ENCODE measurements around the gene SPA17. TPM values are rescaled to one million over a fixed set of nuclear protein-coding genes. Genes with fewer than 3 reads are reported as not detected.

Gene SPA17
- polyA plus RNA-seq, 3 donors, result 2.3 to 5.5 (median 2.8) TPM

- no peak overlapping the region for H3K27ac ChIP-seq (ENCODE audit: low read depth, low read length)
- WGBS, 3 donors, result 32 to 42% (median 33%) methylated on average over 7 of the region's 7 CpGs
Measured at GRCh38 chr11:124717421-124717785, 43.7 kb downstream of the SPA17 start.

GRCh38 chr11:124717786-124718651, 44.3 kb downstream of the SPA17 start:
- no peak overlapping the region for H3K27ac ChIP-seq (ENCODE audit: low read depth, low read length)
- 0 to 1% (median 1%) methylated on average over 39 to 45 of the region's 45 CpGs for WGBS, 3 donors

- no peak overlapping the region for H3K27ac ChIP-seq (ENCODE audit: low read depth, low read length)
- 21 to 62% (median 52%) methylated on average over 14 of the region's 14 CpGs for WGBS, 3 donors
Measured at GRCh38 chr11:124718801-124719200, 45.1 kb downstream of the SPA17 start.

GRCh38 chr11:124719534-124719933, 45.8 kb downstream of the SPA17 start:
- no peak overlapping the region for H3K27ac ChIP-seq (ENCODE audit: low read depth, low read length)
- 34 to 68% (median 67%) methylated on average over 2 of the region's 2 CpGs for WGBS, 3 donors

GRCh38 chr11:124722176-124722575, 48.5 kb downstream of the SPA17 start:
- WGBS, 3 donors, result 34 to 51% (median 47%) methylated on average over 6 of the region's 6 CpGs
- H3K27ac ChIP-seq (ENCODE audit: low read depth, low read length), result no peak overlapping the region

- 33 to 41% (median 40%) methylated on average over 14 of the region's 14 CpGs for WGBS, 3 donors
- no peak overlapping the region for H3K27ac ChIP-seq (ENCODE audit: low read depth, low read length)
Measured at GRCh38 chr11:124724979-124725718, 51.4 kb downstream of the SPA17 start.

GRCh38 chr11:124725719-124726105, 52.0 kb downstream of the SPA17 start:
- WGBS, 3 donors, result 7 to 51% (median 13%) methylated on average over 6 of the region's 6 CpGs
- H3K27ac ChIP-seq (ENCODE audit: low read depth, low read length), result no peak overlapping the region

GRCh38 chr11:124727474-124727873, 53.8 kb downstream of the SPA17 start:
- H3K27ac ChIP-seq (ENCODE audit: low read depth, low read length), result no peak overlapping the region
- 76 to 81% (median 81%) methylated on average over 4 of the region's 4 CpGs for WGBS, 3 donors

- WGBS, 3 donors, result 75 to 90% (median 86%) methylated on average over 2 of the region's 2 CpGs
- H3K27ac ChIP-seq (ENCODE audit: low read depth, low read length), result no peak overlapping the region
Measured at GRCh38 chr11:124728134-124728533, 54.4 kb downstream of the SPA17 start.

- 69 to 89% (median 78%) methylated on average over 4 of the region's 4 CpGs for WGBS, 3 donors
- no peak overlapping the region for H3K27ac ChIP-seq (ENCODE audit: low read depth, low read length)
Measured at GRCh38 chr11:124729571-124729970, 55.9 kb downstream of the SPA17 start.

GRCh38 chr11:124732230-124732629, 58.5 kb downstream of the SPA17 start:
- no peak overlapping the region for H3K27ac ChIP-seq (ENCODE audit: low read depth, low read length)
- WGBS, 3 donors, result 53 to 94% (median 60%) methylated on average over 4 of the region's 4 CpGs

GRCh38 chr11:124736736-124737135, 63.0 kb downstream of the SPA17 start:
- no peak overlapping the region for H3K27ac ChIP-seq (ENCODE audit: low read depth, low read length)

GRCh38 chr11:124737638-124738305, 64.1 kb downstream of the SPA17 start:
- H3K27ac ChIP-seq (ENCODE audit: low read depth, low read length), result no peak overlapping the region
- WGBS, 3 donors, result 65 to 84% (median 76%) methylated on average over 7 of the region's 7 CpGs

More at GRCh38 chr11:124736736-124737135, 63.0 kb downstream of the SPA17 start:
- WGBS, 3 donors, result 54 to 58% (median 57%) methylated on average over 3 of the region's 3 CpGs

GRCh38 chr11:124738713-124739478, 65.2 kb downstream of the SPA17 start:
- no peak overlapping the region for H3K27ac ChIP-seq (ENCODE audit: low read depth, low read length)
- WGBS, 3 donors, result 44 to 86% (median 84%) methylated on average over 21 of the region's 21 CpGs

- H3K27ac ChIP-seq (ENCODE audit: low read depth, low read length), result no peak within 1 kb of the TSS
- 0 to 2% (median 2%) methylated on average over 56 to 59 of the region's 59 CpGs for WGBS, 3 donors
Measured at GRCh38 chr11:124739479-124740276, 66.0 kb downstream of the SPA17 start, which contains the start of gene NRGN. Gene NRGN (plus strand): TSS chr11:124739942. CDS start chr11:124740085, 143 bp downstream.

GRCh38 chr11:124740277-124740882, 66.7 kb downstream of the SPA17 start:
- 2 to 4% (median 2%) methylated on average over 35 to 37 of the region's 37 CpGs for WGBS, 3 donors

GRCh38 chr11:124742555-124742954, 68.9 kb downstream of the SPA17 start:
- WGBS, 3 donors, result 64 to 96% (median 87%) methylated on average over 2 of the region's 2 CpGs

More at GRCh38 chr11:124740277-124740882, 66.7 kb downstream of the SPA17 start:
- H3K27ac ChIP-seq (ENCODE audit: low read depth, low read length), result no peak overlapping the region

More at GRCh38 chr11:124742555-124742954, 68.9 kb downstream of the SPA17 start:
- no peak overlapping the region for H3K27ac ChIP-seq (ENCODE audit: low read depth, low read length)

Measured in adipose tissue (tissue), 3 donors.